ENCODE data around the gene SYNM. TPM values are rescaled to one million over a fixed set of nuclear protein-coding genes. Genes with fewer than 3 reads are reported as not detected.

The SYNM gene
- total RNA-seq, 1 experiment from 2014 or later = 3.3 TPM

Other genes with a start within 250 kb of the SYNM start
- not detected for gene PGPEP1L, start 97.3 kb upstream of the SYNM start, total RNA-seq (2021; ENCODE audit: unreplicated experiment)
- gene TTC23, start 144.5 kb downstream of the SYNM start, total RNA-seq (2021; ENCODE audit: unreplicated experiment) = 10.2 TPM
- 21.4 TPM for gene LRRC28, start 146.4 kb downstream of the SYNM start, total RNA-seq (2021; ENCODE audit: unreplicated experiment)

All from HCT116 (cell line).